Measurements from ENCODE around the gene ALG3. TPM values are rescaled to one million over a fixed set of nuclear protein-coding genes. Genes with fewer than 3 reads are reported as not detected.

ALG3 gene
- 10 to 100 TPM; 17.6 to 24.1 TPM for total RNA-seq
- 8.9 to 16.7 reads per million in 2 donors for total RNA-seq

DNA sequence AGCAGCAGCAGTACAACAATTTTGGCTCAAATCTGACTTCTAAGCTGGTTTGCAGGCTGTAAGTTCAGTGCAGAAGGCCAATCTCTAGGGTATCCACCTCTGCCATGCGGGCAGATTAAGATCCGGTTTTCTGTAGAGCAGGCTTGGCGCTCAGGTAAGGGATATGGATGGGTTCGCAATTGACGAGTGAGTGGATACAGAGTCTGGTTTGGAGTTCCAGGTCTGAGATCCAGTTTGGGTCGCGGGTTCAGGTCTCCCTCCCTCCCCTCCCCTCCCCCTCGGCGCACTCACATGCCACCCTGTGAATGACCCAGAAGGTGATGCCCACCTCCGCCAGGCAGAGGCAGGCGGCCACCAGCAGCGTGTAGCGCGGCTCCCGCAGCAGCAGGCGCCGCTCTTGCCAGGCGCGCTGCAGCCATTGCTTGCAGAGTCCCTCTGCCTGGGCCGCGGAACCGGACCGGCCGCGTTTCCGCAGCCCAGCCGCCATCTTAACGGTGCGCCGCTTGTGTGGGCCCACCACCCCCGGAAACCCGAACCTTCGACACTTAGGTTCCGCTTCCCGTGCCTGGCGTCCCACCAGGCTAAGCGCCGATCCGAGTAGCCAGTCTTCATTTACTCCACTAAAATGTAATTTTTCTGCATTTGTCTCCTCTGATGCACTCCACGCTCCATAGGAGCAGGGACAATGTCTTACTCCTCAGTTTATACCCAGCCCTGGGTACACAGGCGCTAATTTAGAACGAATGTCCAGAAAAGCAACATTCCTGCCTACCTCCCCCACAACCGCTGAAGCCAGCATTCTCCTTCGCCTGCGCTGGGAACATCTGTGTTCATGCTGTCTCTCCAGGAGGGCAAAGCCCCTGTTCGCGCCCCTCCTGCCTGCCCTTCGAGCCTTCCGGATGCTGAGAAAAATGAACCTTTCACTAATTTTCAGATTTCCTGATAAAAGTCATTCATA lies at the start of gene ALG3:
Gene ALG3 (minus strand): TSS at position 509 of the 958 bp plus-strand sequence. CDS start 22 bp downstream, at position 487.
- no peaks in the 10 kb centered on the region for H3K9me3 ChIP-seq (ENCODE audit: control insufficient read depth, low read length, poor library complexity, severe bottlenecking)
- H3K4me1 Mint-ChIP-seq = peaks cover 24% of the 10 kb centered on the region
- ATAC-seq = peak; percentile 57
- H3K36me3 Mint-ChIP-seq (ENCODE audit: low read depth) = peaks cover 10% of the 10 kb centered on the region
- no peaks in the 10 kb centered on the region for H3K27me3 Mint-ChIP-seq
- H3K27ac Mint-ChIP-seq = peak within 1 kb of the TSS; percentile 99
- DNase-seq = peak; percentile 76 to 83 (median 76)
- peak within 1 kb of the TSS; percentile 98 for H3K4me3 Mint-ChIP-seq

GRCh38 chr3:184296616-184297015 lies 47.9 kb upstream of the ALG3 start:
- H3K9me3 ChIP-seq (ENCODE audit: control insufficient read depth, low read length, poor library complexity, severe bottlenecking) = no peaks in the 10 kb centered on the region
- no peak overlapping the region for H3K4me3 Mint-ChIP-seq
- peaks cover 6% of the 10 kb centered on the region for H3K27me3 Mint-ChIP-seq

GRCh38 chr3:184295771-184296170 lies 47.0 kb upstream of the ALG3 start:
- no peaks in the 10 kb centered on the region for H3K9me3 ChIP-seq (ENCODE audit: control insufficient read depth, low read length, poor library complexity, severe bottlenecking)
- no peak overlapping the region for H3K4me3 Mint-ChIP-seq
- ATAC-seq = no peak
- H3K36me3 Mint-ChIP-seq (ENCODE audit: low read depth) = no peaks in the 10 kb centered on the region
- H3K4me1 Mint-ChIP-seq = peaks cover 9% of the 10 kb centered on the region
- no peak for DNase-seq
- no peak overlapping the region for H3K27ac Mint-ChIP-seq
- peaks cover 6% of the 10 kb centered on the region for H3K27me3 Mint-ChIP-seq

More at GRCh38 chr3:184296616-184297015, 47.9 kb upstream of the ALG3 start:
- no peak for ATAC-seq
- no peak overlapping the region for H3K27ac Mint-ChIP-seq
- no peaks in the 10 kb centered on the region for H3K36me3 Mint-ChIP-seq (ENCODE audit: low read depth)
- peaks cover 11% of the 10 kb centered on the region for H3K4me1 Mint-ChIP-seq
- no peak for DNase-seq

GRCh38 chr3:184291738-184292445 lies 43.1 kb upstream of the ALG3 start:
- H3K27me3 Mint-ChIP-seq = peaks cover 13% of the 10 kb centered on the region
- H3K9me3 ChIP-seq (ENCODE audit: control insufficient read depth, low read length, poor library complexity, severe bottlenecking) = no peaks in the 10 kb centered on the region
- ATAC-seq (no peak), DNase-seq (no peak)
- H3K27ac Mint-ChIP-seq = no peak overlapping the region
- H3K4me1 Mint-ChIP-seq = no peaks in the 10 kb centered on the region
- no peak overlapping the region for H3K4me3 Mint-ChIP-seq
- H3K36me3 Mint-ChIP-seq (ENCODE audit: low read depth) = no peaks in the 10 kb centered on the region

DNA sequence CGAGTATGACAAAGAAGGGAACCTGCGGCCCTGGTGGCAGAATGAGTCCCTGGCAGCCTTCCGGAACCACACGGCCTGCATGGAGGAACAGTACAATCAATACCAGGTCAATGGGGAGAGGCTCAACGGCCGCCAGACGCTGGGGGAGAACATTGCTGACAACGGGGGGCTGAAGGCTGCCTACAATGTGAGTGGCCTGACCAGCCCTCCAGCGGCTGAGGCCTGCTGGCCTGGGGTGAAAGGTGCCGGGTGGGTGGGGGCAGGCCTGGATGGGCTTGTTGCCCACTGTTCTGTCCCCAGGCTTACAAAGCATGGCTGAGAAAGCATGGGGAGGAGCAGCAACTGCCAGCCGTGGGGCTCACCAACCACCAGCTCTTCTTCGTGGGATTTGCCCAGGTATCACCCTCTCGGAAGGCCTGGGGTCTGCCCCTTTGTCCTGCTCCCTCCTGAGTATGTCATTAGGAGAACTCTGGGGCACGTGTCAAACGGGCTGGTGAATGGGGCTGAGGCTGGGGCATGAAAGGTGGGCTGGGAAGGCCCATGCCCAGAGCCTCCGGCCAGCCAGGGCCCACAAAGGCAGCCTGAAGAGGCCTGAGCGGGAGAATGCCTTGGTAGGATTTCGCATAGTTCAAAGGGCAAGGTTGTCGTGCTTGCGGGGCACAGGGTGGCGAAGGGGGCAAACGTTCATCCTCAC lies 42.4 kb upstream of the ALG3 start:
- peaks cover 20% of the 10 kb centered on the region for H3K27me3 Mint-ChIP-seq
- no peak overlapping the region for H3K27ac Mint-ChIP-seq
- peaks cover under 1% of the 10 kb centered on the region for H3K4me1 Mint-ChIP-seq
- ATAC-seq = no peak
- no peaks in the 10 kb centered on the region for H3K9me3 ChIP-seq (ENCODE audit: control insufficient read depth, low read length, poor library complexity, severe bottlenecking)
- no peak overlapping the region for H3K4me3 Mint-ChIP-seq
- no peak for DNase-seq
- H3K36me3 Mint-ChIP-seq (ENCODE audit: low read depth) = peaks cover 1% of the 10 kb centered on the region

DNA sequence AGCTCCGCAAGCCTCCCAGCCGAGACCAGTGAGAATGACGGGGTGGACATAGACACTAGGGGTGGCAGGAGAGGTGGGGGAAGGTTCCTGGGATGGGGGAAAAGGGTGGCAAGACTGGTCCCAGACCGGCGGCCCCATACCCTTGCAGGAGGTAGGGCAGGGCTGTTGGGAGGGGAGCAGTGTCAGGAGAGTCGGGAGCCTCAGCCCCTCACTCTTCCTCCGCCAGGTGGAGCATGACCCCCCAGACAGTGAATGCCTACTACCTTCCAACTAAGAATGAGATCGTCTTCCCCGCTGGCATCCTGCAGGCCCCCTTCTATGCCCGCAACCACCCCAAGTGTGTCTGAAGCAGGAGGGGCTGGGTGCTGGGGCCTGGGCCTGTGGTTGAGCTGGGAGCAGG lies 41.6 kb upstream of the ALG3 start:
- H3K27ac Mint-ChIP-seq = no peak overlapping the region
- H3K4me1 Mint-ChIP-seq = peaks cover 2% of the 10 kb centered on the region
- H3K9me3 ChIP-seq (ENCODE audit: control insufficient read depth, low read length, poor library complexity, severe bottlenecking) = no peaks in the 10 kb centered on the region
- no peak overlapping the region for H3K4me3 Mint-ChIP-seq
- H3K27me3 Mint-ChIP-seq = peaks cover 29% of the 10 kb centered on the region
- H3K36me3 Mint-ChIP-seq (ENCODE audit: low read depth) = peaks cover 5% of the 10 kb centered on the region
- ATAC-seq (no peak), DNase-seq (no peak)

DNA sequence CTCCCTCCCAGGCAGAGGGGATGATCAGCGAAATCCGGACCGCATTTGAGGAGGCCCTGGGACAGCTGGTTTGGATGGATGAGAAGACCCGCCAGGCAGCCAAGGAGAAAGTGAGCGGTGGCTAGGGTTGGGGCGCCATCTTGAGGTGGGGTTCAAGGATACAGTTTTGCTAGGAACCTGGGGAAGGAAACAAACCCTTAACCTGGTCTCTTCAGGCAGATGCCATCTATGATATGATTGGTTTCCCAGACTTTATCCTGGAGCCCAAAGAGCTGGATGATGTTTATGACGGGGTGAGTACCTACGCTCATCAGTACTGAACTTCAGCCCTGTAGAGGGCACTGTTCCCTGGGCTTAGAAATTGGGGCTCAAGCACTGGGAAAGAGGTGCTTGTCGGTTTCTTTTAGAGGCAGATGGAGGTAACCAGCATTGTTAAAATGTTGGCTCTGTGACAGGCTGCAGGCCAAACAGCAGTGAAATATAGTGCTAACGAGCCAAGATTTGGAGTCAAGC lies 40.7 kb upstream of the ALG3 start:
- Mint-ChIP-seq H3K27ac (no peak overlapping the region), H3K4me3 (no peak overlapping the region), H3K27me3 (peaks cover 36% of the 10 kb centered on the region), H3K36me3 (ENCODE audit: low read depth) (peaks cover 5% of the 10 kb centered on the region), H3K4me1 (peaks cover 2% of the 10 kb centered on the region)
- DNase-seq (peak in 2 of 3 donors; percentile 33 to 45), ATAC-seq (peak; percentile 73)
- no peaks in the 10 kb centered on the region for H3K9me3 ChIP-seq (ENCODE audit: control insufficient read depth, low read length, poor library complexity, severe bottlenecking)

- ATAC-seq = no peak
- Mint-ChIP-seq H3K36me3 (ENCODE audit: low read depth) (peaks cover 5% of the 10 kb centered on the region), H3K4me1 (peaks cover 2% of the 10 kb centered on the region), H3K27ac (no peak overlapping the region), H3K4me3 (no peak overlapping the region), H3K27me3 (peaks cover 52% of the 10 kb centered on the region)
- H3K9me3 ChIP-seq (ENCODE audit: control insufficient read depth, low read length, poor library complexity, severe bottlenecking) = no peaks in the 10 kb centered on the region
- no peak for DNase-seq
These were observed 35.9 kb upstream of the ALG3 start for GRCh38 chr3:184284696-184285095.

DNA sequence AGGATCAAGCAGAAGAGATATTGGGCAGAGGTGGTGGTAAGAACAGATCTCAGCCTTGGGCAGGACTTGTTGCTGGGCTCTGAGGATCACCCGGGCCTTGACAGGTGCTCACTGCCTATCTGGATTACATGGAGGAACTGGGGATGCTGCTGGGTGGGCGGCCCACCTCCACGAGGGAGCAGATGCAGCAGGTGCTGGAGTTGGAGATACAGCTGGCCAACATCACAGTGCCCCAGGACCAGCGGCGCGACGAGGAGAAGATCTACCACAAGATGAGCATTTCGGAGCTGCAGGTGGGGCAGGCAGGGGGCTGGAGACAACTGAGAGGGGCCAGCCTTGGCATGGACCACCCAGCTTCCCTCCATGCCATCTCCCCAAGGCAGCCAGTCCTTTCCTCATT lies 34.9 kb upstream of the ALG3 start:
- peaks cover 2% of the 10 kb centered on the region for H3K4me1 Mint-ChIP-seq
- no peaks in the 10 kb centered on the region for H3K9me3 ChIP-seq (ENCODE audit: control insufficient read depth, low read length, poor library complexity, severe bottlenecking)
- H3K27me3 Mint-ChIP-seq = peaks cover 62% of the 10 kb centered on the region
- ATAC-seq (no peak), DNase-seq (no peak)
- no peak overlapping the region for H3K27ac Mint-ChIP-seq
- H3K4me3 Mint-ChIP-seq = no peak overlapping the region
- H3K36me3 Mint-ChIP-seq (ENCODE audit: low read depth) = peaks cover 5% of the 10 kb centered on the region

GRCh38 chr3:184282941-184283340 lies 34.2 kb upstream of the ALG3 start:
- Mint-ChIP-seq H3K27ac (no peak overlapping the region), H3K4me1 (peaks cover 2% of the 10 kb centered on the region), H3K27me3 (peaks cover 67% of the 10 kb centered on the region)

DNA sequence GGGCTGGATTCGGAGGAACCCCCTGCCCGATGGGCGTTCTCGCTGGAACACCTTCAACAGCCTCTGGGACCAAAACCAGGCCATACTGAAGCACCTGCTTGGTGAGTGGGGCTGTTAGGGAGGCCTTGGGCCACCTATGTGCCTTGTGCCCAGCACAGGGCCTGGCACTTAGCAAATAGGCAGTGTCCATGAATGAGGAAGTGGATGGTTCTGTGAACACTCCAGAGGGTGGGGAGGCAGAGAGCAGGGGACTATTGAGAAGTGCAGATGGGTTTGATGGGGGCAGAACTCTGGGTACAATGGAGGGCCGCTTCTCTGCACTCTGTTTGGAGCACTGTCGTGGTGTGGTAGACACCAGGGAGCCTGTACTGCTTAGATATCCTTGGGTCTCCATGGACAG lies 28.6 kb upstream of the ALG3 start:
- Mint-ChIP-seq H3K27ac (no peak overlapping the region), H3K27me3 (peaks cover 54% of the 10 kb centered on the region), H3K4me1 (peaks cover 3% of the 10 kb centered on the region), H3K4me3 (no peak overlapping the region), H3K36me3 (ENCODE audit: low read depth) (peaks cover 9% of the 10 kb centered on the region)
- H3K9me3 ChIP-seq (ENCODE audit: control insufficient read depth, low read length, poor library complexity, severe bottlenecking) = no peaks in the 10 kb centered on the region
- ATAC-seq (no peak), DNase-seq (no peak)

More at GRCh38 chr3:184282941-184283340, 34.2 kb upstream of the ALG3 start:
- H3K9me3 ChIP-seq (ENCODE audit: control insufficient read depth, low read length, poor library complexity, severe bottlenecking) = no peaks in the 10 kb centered on the region
- Mint-ChIP-seq H3K36me3 (ENCODE audit: low read depth) (peaks cover 5% of the 10 kb centered on the region), H3K4me3 (no peak overlapping the region)
- DNase-seq = no peak
- no peak for ATAC-seq

DNA sequence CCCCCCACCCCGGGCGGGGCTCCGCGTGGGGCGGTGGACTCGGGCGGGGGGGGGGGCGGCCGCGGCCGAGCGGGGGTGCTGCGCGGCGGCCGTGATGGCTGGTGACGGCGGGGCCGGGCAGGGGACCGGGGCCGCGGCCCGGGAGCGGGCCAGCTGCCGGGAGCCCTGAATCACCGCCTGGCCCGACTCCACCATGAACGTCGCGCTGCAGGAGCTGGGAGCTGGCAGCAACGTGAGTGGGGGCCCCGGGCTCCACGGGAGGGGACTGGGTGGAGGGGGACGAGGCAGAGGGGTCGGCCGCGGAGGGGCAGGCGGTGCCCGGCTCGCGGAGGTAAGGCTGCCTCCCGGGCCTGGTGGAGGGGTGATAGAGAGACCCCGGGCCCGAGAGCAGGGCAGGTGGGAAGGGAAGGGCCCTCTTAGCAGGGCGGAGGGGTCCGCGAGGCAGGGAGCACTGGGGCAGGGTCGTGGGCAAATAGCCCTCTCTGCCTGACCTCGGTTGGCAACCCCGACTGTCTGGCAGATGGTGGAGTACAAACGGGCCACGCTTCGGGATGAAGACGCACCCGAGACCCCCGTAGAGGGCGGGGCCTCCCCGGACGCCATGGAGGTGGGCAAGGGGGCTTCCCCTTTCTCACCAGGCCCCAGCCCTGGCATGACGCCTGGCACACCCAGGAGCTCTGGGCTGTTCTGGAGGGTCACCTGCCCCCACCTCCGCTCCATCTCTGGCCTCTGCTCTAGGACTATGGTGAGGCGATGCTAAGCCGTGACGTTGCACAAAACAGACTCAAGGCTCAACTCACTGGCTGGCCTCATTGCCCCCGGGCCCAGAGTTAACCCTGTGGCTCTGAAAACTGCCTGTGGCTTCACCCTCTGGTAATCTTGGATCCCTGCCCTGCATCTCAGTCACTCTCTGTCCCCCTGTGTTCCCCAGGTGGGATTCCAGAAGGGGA lies 27.5 kb upstream of the ALG3 start, which contains the start of gene ECE2:
Gene ECE2 (plus strand): TSS at position 62 of the 950 bp plus-strand sequence. CDS start 132 bp downstream, at position 194.
- H3K9me3 ChIP-seq (ENCODE audit: control insufficient read depth, low read length, poor library complexity, severe bottlenecking) = no peaks in the 10 kb centered on the region
- Mint-ChIP-seq H3K4me1 (peaks cover 3% of the 10 kb centered on the region), H3K27me3 (peaks cover 63% of the 10 kb centered on the region), H3K36me3 (ENCODE audit: low read depth) (peaks cover 14% of the 10 kb centered on the region), H3K27ac (no peak within 1 kb of the TSS), H3K4me3 (peak within 1 kb of the TSS; percentile 58)
- DNase-seq = no peak
- no peak for ATAC-seq

Measured in T-helper 17 cell (primary cell).